HepG2 (cell line): ENCODE measurements around the gene HBE1. TPM values are rescaled to one million over a fixed set of nuclear protein-coding genes. Genes with fewer than 3 reads are reported as not detected.

Experiments
- ATAC-seq: fragments of 200-7000 bp; cut with Tn5 transposase; 3 replicates; pipeline ENCODE4 v1.9.1; 2020; ENCODE audit warnings: mild to moderate bottlenecking, moderate library complexity
- BruUV-seq: library from RNA; stranded (reverse); fragments of 400-500 nt; replicated peaks from 2 replicates; lab custom pipeline; 2021; lab: Mats Ljungman, UMichigan
- CTCF ChIA-PET: fragments of 300-600 bp; formaldehyde crosslinking; extraction: SDS; loops from one replicate; lab custom pipeline; 2021; ENCODE audit warnings: low total read pairs, inconsistent platforms, low intra/inter-chr PET ratio; lab: Yijun Ruan, JAX
- POLR2A ChIA-PET: fragments of 350-600 bp; sonication (Branson Sonifier 250); formaldehyde crosslinking; loops from one replicate; lab custom pipeline; 2020; ENCODE audit warnings: antibody characterized with exemption, inconsistent platforms; lab: Yijun Ruan, JAX
- DNase-seq: peaks from one replicate; pipeline ENCODE4 v3.0.0-alpha.2; 2015; ENCODE audit warnings: low spot score
- FAIRE-seq: peaks from 3 replicates; lab custom pipeline; 2011; peaks lifted over from hg19 to GRCh38; lab: Jason Lieb, UNC
- H2AFZ ChIP-seq: one replicate; pipeline ENCODE4 v1.6.1; 2011; ENCODE audit warnings: low read length, inconsistent platforms
- H3K27ac ChIP-seq: fragments of 300-600 bp; 3 replicates; pipeline ENCODE4 v1.8.0; 2011; ENCODE audit warnings: mixed run types, mild to moderate bottlenecking, mixed read lengths, low read length, inconsistent platforms; ENCODE audit not compliant: insufficient read depth; ENCODE audit errors: extremely low read length
- H3K27me3 ChIP-seq, 2 experiments: fragments of 200-600 bp in 1 of 2; 2 replicates in 1 of 2; 3 replicates in 1 of 2; pipeline versions ENCODE4 v1.6.0 to v1.8.0; 2011; ENCODE audit warnings: low read length in 2 of 2, mild to moderate bottlenecking in 2 of 2, moderate library complexity in 2 of 2, inconsistent platforms in 1 of 2; ENCODE audit not compliant: insufficient read depth in 2 of 2, control insufficient read depth in 1 of 2
- H3K36me3 ChIP-seq, 2 experiments: fragments of 200-600 bp in 1 of 2; replicated peaks in 1 of 2; 2 replicates in 1 of 2; 3 replicates in 1 of 2; pipeline versions ENCODE4 v1.5.1 to v1.8.0; 2011; ENCODE audit warnings: low read length in 2 of 2, inconsistent platforms in 1 of 2; ENCODE audit not compliant: insufficient read depth in 2 of 2, control insufficient read depth in 1 of 2
- H3K4me1 ChIP-seq: 2 replicates; pipeline ENCODE4 v1.5.1; 2012; ENCODE audit warnings: low read length, inconsistent platforms; ENCODE audit not compliant: insufficient read depth
- H3K4me2 ChIP-seq: 2 replicates; pipeline ENCODE4 v1.6.0; 2011; ENCODE audit warnings: low read depth, low read length, inconsistent platforms
- H3K4me3 ChIP-seq, 3 experiments: fragments of 200-600 bp in 1 of 3; sonication (generic), shearing (Covaris generic) in 1 of 3; replicated peaks in 1 of 3; 2 replicates each; pipeline ENCODE4 v1.5.1; 2011 to 2016; ENCODE audit warnings: low read length in 3 of 3, inconsistent platforms in 2 of 3, low read depth in 2 of 3, mild to moderate bottlenecking in 2 of 3, control low read depth in 1 of 3, mixed read lengths in 1 of 3; ENCODE audit not compliant: insufficient read depth in 1 of 3
- H3K79me2 ChIP-seq: one replicate; pipeline ENCODE4 v1.6.1; 2011; ENCODE audit warnings: low read length, inconsistent platforms; ENCODE audit not compliant: insufficient read depth
- H3K9ac ChIP-seq: 2 replicates; pipeline ENCODE4 v1.6.0; 2011; ENCODE audit warnings: mild to moderate bottlenecking, low read depth, low read length, inconsistent platforms; ENCODE audit not compliant: insufficient read depth
- H3K9me3 ChIP-seq: 2 replicates; pipeline ENCODE4 v1.5.1; 2012; ENCODE audit warnings: mild to moderate bottlenecking, low read length
- H4K20me1 ChIP-seq: 2 replicates; pipeline ENCODE4 v1.6.0; 2011; ENCODE audit warnings: inconsistent platforms, mild to moderate bottlenecking, low read length, moderate library complexity; ENCODE audit not compliant: insufficient read depth
- CREB1 ChIP-seq, 2 experiments: fragments of 450-650 bp in 1 of 2; IDR thresholded peaks; 2 replicates each; pipeline ENCODE4 v1.6.1; 2016 to 2017; ENCODE audit warnings: control low read depth in 1 of 2, mild to moderate bottlenecking in 1 of 2, missing compliant biosample characterization in 1 of 2, missing genetic modification characterization in 1 of 2
- FOXJ3 ChIP-seq: sonication (generic); formaldehyde crosslinking; IDR thresholded peaks from 2 replicates; pipeline ENCODE4 v1.4.0; 2020; ENCODE audit warnings: missing genetic modification reagents, mild to moderate bottlenecking, borderline replicate concordance
- GATAD1 ChIP-seq: IDR thresholded peaks from 2 replicates; pipeline ENCODE4 v1.6.1; 2016; ENCODE audit warnings: missing genetic modification reagents, missing compliant biosample characterization
- JARID2 ChIP-seq: sonication (generic); formaldehyde crosslinking; IDR thresholded peaks from 2 replicates; pipeline ENCODE4 v1.8.1; 2023; ENCODE audit warnings: missing genetic modification reagents, inconsistent platforms; ENCODE audit not compliant: insufficient replicate concordance
- KLF12 ChIP-seq: sonication (generic); formaldehyde crosslinking; IDR thresholded peaks from 2 replicates; pipeline ENCODE4 v1.4.0; 2020; ENCODE audit warnings: missing genetic modification reagents, borderline replicate concordance
- MBD4 ChIP-seq: IDR thresholded peaks from 2 replicates; pipeline ENCODE4 v1.6.1; 2012; ENCODE audit warnings: low read length, inconsistent platforms, borderline replicate concordance
- PLRG1 ChIP-seq: fragments of 450-650 bp; conservative IDR thresholded peaks from 2 replicates; pipeline ENCODE4 v1.6.1; 2016
- SMC3 ChIP-seq: IDR thresholded peaks from 2 replicates; pipeline ENCODE4 v1.6.1; 2011; ENCODE audit warnings: low read length, improper control_type of control experiment
- STAG1 ChIP-seq: sonication (generic); formaldehyde crosslinking; IDR thresholded peaks from 2 replicates; pipeline ENCODE4 v1.4.0; 2020; ENCODE audit warnings: missing genetic modification reagents
- ZNF292 ChIP-seq: sonication (generic); formaldehyde crosslinking; IDR thresholded peaks from 2 replicates; pipeline ENCODE4 v1.8.1; 2022; ENCODE audit warnings: mild to moderate bottlenecking, low read depth, missing genetic modification reagents, borderline replicate concordance
- ZNF367 ChIP-seq: sonication (generic); formaldehyde crosslinking; IDR thresholded peaks from 2 replicates; pipeline ENCODE4 v1.4.0; 2020; ENCODE audit warnings: missing genetic modification reagents, borderline replicate concordance
- ZNF615 ChIP-seq: sonication (generic); formaldehyde crosslinking; IDR thresholded peaks from 2 replicates; pipeline ENCODE4 v1.5.0; 2020; ENCODE audit warnings: mild to moderate bottlenecking, missing genetic modification reagents, borderline replicate concordance
- WGBS: methylation state at CpG from one replicate; pipeline ENCODE4 v1.1.6; 2017; ENCODE audit warnings: low lambda C conversion rate; 5-methylcytosine and 5-hydroxymethylcytosine counted together
- in situ Hi-C: cut with HindIII; loops from 2 replicates; pipeline ENCODE4 v1.10.0; 2017; ENCODE audit warnings: low pct_unique_long_range_greater_than_20kb; ENCODE audit not compliant: extremely low pct_ligation_motif_present
- intact Hi-C: fragments of 100-400 bp; cut with micrococcal nuclease; formaldehyde crosslinking; loops from one replicate; pipeline ENCODE4 v1.10.0; 2022; ENCODE audit not compliant: unreplicated experiment
- polyA plus RNA-seq, 8 experiments: library from polyadenylated mRNA; depleted of rRNA in 3 of 8; stranded (reverse) in 7 of 8; unstranded in 1 of 8; fragments of >200 nt; fragmentation: Illumina TruSeq in 4 of 8; extraction: Trizol in 4 of 8; gene quantifications; 2 replicates each; pipeline versions ENCODE4 v1.2.1 to v1.2.3, GENCODE V29; 2011 to 2016; ENCODE audit warnings: low read depth in 4 of 8, missing spikeins in 1 of 8, mixed read lengths in 1 of 8; ENCODE audit not compliant: insufficient read depth in 1 of 8
- total RNA-seq, 5 experiments: library from RNA; depleted of rRNA; stranded (reverse); fragments of >200 nt; fragmentation: Illumina TruSeq; extraction: Trizol; gene quantifications; 2 replicates each; pipeline ENCODE4 v1.2.3, GENCODE V29; 2016; ENCODE audit warnings: low read depth in 1 of 5
- TF ChIP-seq, protein P1 (sequence below): sonication (generic); formaldehyde crosslinking; IDR thresholded peaks from 2 replicates; pipeline ENCODE4 v1.4.0; 2020; ENCODE audit warnings: missing genetic modification reagents, borderline replicate concordance
- TF ChIP-seq, protein P2 (sequence below): sonication (generic); formaldehyde crosslinking; IDR thresholded peaks from 2 replicates; pipeline ENCODE4 v1.4.0; 2020; ENCODE audit warnings: mild to moderate bottlenecking, missing genetic modification reagents
- TF ChIP-seq, protein P3 (sequence below): sonication (generic); formaldehyde crosslinking; IDR thresholded peaks from 2 replicates; pipeline ENCODE4 v1.8.1; 2023; ENCODE audit warnings: mild to moderate bottlenecking, missing genetic modification reagents

The HBE1 gene
- total and polyA plus RNA-seq, 2 of the 13 experiments (the other 11 are each of a cell fraction or from before 2014, with no cell fraction given): 0.24 to 0.35 TPM

DNA sequence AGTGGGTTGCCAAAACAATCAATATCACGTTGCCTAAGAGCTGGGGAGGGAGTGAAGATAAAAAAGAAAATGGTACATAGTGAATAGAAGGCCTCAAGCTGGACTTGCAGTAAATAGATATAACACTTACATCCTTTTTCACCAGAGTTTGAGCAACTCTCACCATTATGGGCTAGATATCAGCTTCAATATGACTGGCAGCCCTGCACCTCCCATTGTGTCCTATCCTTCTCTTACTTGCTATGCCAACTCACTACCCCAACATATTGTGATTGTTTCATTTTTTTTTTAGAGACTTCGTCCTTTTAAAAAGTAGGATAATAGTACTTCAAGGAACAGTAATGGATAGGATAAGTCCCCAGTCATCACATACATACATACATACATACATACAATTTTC is 27.5 kb downstream of the HBE1 start:
- no peak for FAIRE-seq
- CTCF ChIA-PET: no interaction called here
- H3K4me2 ChIP-seq: no peak overlapping the region
- in situ Hi-C loops: no loop called here
- H2AFZ ChIP-seq: no peak overlapping the region
- no peak for ATAC-seq
- POLR2A ChIA-PET: no interaction called here
- intact Hi-C loops: no loop called here
- BruUV-seq: no TSS peak
- H3K36me3 ChIP-seq: no peaks in the 10 kb centered on the region
- no peak overlapping the region for H3K9ac ChIP-seq
- no peaks in the 10 kb centered on the region for H3K79me2 ChIP-seq
- no peaks in the 10 kb centered on the region for H3K9me3 ChIP-seq
- no peaks in the 10 kb centered on the region for H4K20me1 ChIP-seq
- peaks cover 0 to 5% of the 10 kb centered on the region in 2 experiments; a peak in 1 of 5 replicates for H3K27me3 ChIP-seq
- DNase-seq: no peak
- H3K4me1 ChIP-seq: no peaks in the 10 kb centered on the region
- no peak overlapping the region for H3K27ac ChIP-seq
- no peak overlapping the region for H3K4me3 ChIP-seq
- WGBS: 0% methylated on average over 2 of the region's 2 CpGs
- TF ChIP-seq FOXJ3 (CRISPR knock-in tag) (no peak), GATAD1 (no peak), STAG1 (CRISPR knock-in tag) (no peak), MBD4 (no peak), CREB1 (IDR thresholded peaks at IDR 0.05) (no peak), CREB1 (CRISPR knock-in tag; IDR thresholded peaks at IDR 0.05) (no peak), PLRG1 (no peak), SMC3 (no peak), JARID2 (CRISPR knock-in tag) (no peak), ZNF615 (CRISPR knock-in tag) (no peak), KLF12 (CRISPR knock-in tag) (no peak), ZNF367 (no peak), ZNF292 (no peak)
- TF ChIP-seq, protein P1, sequence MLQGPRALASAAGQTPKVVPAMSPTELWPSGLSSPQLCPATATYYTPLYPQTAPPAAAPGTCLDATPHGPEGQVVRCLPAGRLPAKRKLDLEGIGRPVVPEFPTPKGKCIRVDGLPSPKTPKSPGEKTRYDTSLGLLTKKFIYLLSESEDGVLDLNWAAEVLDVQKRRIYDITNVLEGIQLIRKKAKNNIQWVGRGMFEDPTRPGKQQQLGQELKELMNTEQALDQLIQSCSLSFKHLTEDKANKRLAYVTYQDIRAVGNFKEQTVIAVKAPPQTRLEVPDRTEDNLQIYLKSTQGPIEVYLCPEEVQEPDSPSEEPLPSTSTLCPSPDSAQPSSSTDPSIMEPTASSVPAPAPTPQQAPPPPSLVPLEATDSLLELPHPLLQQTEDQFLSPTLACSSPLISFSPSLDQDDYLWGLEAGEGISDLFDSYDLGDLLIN (CRISPR knock-in tag): no peak
- TF ChIP-seq, protein P2, sequence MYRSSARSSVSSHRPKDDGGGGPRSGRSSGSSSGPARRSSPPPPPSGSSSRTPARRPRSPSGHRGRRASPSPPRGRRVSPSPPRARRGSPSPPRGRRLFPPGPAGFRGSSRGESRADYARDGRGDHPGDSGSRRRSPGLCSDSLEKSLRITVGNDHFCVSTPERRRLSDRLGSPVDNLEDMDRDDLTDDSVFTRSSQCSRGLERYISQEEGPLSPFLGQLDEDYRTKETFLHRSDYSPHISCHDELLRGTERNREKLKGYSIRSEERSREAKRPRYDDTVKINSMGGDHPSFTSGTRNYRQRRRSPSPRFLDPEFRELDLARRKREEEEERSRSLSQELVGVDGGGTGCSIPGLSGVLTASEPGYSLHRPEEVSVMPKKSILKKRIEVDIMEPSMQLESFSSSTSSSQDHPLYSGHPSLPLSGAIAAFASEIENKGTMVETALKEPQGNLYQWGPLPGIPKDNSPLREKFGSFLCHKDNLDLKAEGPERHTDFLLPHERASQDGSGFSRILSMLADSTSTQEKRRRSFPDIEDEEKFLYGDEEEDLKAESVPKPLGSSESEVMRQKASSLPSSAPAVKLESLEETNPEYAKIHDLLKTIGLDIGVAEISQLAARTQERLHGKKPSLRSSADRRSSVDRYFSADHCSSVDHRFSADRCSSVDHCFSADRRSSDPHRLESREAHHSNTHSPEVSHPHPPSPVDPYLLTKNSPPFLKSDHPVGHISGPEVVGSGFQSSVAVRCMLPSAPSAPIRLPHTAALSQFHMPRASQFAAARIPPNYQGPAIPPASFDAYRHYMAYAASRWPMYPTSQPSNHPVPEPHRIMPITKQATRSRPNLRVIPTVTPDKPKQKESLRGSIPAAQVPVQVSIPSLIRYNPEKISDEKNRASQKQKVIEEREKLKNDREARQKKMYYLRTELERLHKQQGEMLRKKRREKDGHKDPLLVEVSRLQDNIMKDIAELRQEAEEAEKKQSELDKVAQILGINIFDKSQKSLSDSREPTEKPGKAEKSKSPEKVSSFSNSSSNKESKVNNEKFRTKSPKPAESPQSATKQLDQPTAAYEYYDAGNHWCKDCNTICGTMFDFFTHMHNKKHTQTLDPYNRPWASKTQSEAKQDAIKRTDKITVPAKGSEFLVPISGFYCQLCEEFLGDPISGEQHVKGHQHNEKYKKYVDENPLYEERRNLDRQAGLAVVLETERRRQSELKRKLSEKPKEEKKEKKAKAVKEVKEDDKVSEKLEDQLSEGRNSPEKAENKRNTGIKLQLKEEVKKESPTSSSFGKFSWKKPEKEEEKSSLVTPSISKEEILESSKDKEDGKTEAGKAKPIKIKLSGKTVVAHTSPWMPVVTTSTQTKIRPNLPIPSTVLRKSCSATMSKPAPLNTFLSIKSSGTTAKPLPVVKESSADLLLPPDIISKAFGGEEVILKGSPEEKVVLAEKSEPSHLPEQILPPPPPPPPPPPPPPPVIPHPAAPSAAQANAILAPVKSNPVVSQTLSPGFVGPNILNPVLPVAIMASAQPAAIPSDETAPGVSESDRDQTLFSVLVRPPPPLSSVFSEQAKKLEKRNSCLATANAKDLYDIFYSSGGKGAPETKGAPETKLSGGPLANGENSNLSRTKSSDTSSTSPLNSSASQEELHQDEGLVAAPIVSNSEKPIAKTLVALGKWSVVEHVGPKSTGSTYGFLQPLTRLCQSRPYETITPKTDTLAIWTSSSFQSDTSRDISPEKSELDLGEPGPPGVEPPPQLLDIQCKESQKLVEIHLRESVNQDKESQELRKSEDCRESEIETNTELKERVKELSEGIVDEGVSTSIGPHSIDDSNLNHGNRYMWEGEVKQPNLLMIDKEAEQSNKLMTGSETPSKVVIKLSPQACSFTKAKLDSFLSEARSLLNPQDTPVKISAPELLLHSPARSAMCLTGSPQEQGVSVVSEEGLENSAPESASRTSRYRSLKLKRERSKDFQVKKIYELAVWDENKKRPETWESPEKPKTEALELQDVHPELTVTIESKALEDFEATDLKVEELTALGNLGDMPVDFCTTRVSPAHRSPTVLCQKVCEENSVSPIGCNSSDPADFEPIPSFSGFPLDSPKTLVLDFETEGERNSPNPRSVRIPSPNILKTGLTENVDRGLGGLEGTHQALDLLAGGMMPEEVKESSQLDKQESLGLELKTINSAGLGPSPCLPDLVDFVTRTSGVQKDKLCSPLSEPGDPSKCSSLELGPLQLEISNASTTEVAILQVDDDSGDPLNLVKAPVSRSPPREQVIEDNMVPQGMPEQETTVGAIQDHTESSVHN (CRISPR knock-in tag): no peak
- TF ChIP-seq, protein P3, sequence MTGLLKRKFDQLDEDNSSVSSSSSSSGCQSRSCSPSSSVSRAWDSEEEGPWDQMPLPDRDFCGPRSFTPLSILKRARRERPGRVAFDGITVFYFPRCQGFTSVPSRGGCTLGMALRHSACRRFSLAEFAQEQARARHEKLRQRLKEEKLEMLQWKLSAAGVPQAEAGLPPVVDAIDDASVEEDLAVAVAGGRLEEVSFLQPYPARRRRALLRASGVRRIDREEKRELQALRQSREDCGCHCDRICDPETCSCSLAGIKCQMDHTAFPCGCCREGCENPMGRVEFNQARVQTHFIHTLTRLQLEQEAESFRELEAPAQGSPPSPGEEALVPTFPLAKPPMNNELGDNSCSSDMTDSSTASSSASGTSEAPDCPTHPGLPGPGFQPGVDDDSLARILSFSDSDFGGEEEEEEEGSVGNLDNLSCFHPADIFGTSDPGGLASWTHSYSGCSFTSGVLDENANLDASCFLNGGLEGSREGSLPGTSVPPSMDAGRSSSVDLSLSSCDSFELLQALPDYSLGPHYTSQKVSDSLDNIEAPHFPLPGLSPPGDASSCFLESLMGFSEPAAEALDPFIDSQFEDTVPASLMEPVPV (CRISPR knock-in tag): no peak
